Neural crest cell (in vitro differentiated cells): ENCODE results near the gene SPINDOC. TPM values are rescaled to one million over a fixed set of nuclear protein-coding genes. Genes with fewer than 3 reads are reported as not detected.

ENCODE experiments used
- DNase-seq: peaks from one replicate; pipeline ENCODE4 v3.0.0; 2021; ENCODE audit warnings: low read depth, mixed read lengths, low spot score
- H3K27ac Mint-ChIP-seq: one replicate; pipeline ENCODE4 v1.8.0; 2021; ENCODE audit warnings: mild to moderate bottlenecking, mixed read lengths; ENCODE audit not compliant: unreplicated experiment
- H3K27me3 Mint-ChIP-seq: 2 replicates; pipeline ENCODE4 v1.8.0; 2021; ENCODE audit warnings: low read depth, mild to moderate bottlenecking, mixed read lengths
- H3K36me3 Mint-ChIP-seq: 2 replicates; pipeline ENCODE4 v1.8.0; 2021; ENCODE audit warnings: low read depth, mild to moderate bottlenecking, mixed read lengths
- H3K4me1 Mint-ChIP-seq: 2 replicates; pipeline ENCODE4 v1.8.0; 2021; ENCODE audit warnings: mixed read lengths
- H3K4me3 Mint-ChIP-seq: one replicate; pipeline ENCODE4 v1.8.0; 2021; ENCODE audit warnings: mild to moderate bottlenecking, mixed read lengths
- H3K9me3 Mint-ChIP-seq: 2 replicates; pipeline ENCODE4 v1.8.0; 2021; ENCODE audit warnings: mixed read lengths
- CTCF ChIP-seq: fragments of 200-600 bp; sonication (generic); conservative IDR thresholded peaks from 2 replicates; pipeline ENCODE4 v1.5.0; 2021; ENCODE audit warnings: antibody characterized with exemption, mild to moderate bottlenecking
- total RNA-seq: library from RNA; stranded (reverse); gene quantifications from 2 replicates; pipeline ENCODE4 v1.2.1, GENCODE V29; 2021

The SPINDOC gene
- total RNA-seq, 1 donor from 2014 or later: 104 TPM

DNA sequence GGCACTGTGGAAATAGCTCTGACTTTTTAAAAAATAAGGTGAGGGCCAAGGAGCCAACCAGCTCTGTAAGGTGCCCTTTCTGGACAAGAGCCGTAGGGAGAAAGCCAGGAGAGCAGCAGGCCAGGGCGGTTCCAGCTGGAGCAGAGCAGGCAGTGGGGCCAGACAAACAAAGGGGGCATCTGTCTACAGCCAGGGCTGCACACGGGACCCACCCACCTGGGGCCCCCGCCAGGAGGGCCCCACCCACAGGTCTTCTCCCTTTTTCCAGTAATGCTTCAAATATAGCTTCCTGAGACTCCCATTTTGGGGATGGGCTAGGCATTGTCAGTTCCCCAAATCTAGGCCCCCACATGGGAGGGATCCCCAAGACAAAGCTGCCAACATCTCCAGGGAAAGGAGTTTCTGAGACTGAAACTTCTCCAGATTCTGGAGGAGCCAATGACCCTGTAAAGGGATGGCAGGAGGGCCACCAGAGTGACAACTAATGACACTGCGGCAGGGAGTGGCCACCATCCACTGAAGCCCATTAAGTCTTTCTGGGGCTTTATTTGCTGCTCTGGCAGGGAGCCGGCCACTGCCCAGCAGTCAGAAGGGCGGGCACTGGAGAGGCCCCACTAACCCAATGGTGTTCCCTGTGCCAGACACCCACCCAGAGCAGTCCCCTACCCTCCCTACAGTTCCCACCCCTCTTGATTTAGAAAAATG is 46.6 kb upstream of the SPINDOC start:
- peaks cover 3% of the 10 kb centered on the region for H3K36me3 Mint-ChIP-seq
- H3K27ac Mint-ChIP-seq: no peak overlapping the region
- no peaks in the 10 kb centered on the region for H3K9me3 Mint-ChIP-seq
- peaks cover 46% of the 10 kb centered on the region for H3K4me1 Mint-ChIP-seq
- no peak for TF ChIP-seq CTCF
- DNase-seq: no peak
- peaks cover 28% of the 10 kb centered on the region for H3K27me3 Mint-ChIP-seq
- H3K4me3 Mint-ChIP-seq: peak overlapping the region; percentile 96

DNA sequence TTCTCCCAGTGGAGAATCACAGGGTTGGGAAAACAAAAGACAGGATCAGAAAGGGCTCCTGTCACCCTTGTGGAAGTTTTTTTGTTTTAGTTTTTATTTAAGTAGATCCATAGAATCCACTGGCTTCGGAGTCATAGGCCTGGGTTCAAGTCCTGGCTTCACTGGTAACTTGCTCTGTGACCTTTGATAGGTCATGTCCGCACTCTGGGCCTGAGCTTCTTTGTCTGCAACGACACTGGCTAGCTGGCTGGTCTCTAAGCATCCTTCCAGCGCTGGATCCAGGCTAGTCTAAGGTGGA is 46.0 kb upstream of the SPINDOC start:
- peaks cover 25% of the 10 kb centered on the region for H3K27me3 Mint-ChIP-seq
- DNase-seq: no peak
- no peak for TF ChIP-seq CTCF
- H3K27ac Mint-ChIP-seq: peak overlapping the region; percentile 72
- no peaks in the 10 kb centered on the region for H3K36me3 Mint-ChIP-seq
- no peaks in the 10 kb centered on the region for H3K9me3 Mint-ChIP-seq
- H3K4me3 Mint-ChIP-seq: peak overlapping the region; percentile 96
- H3K4me1 Mint-ChIP-seq: peaks cover 42% of the 10 kb centered on the region

GRCh38 chr11:63767565-63768236 is 45.6 kb upstream of the SPINDOC start:
- H3K36me3 Mint-ChIP-seq: no peaks in the 10 kb centered on the region
- no peak for TF ChIP-seq CTCF
- H3K4me1 Mint-ChIP-seq: peaks cover 39% of the 10 kb centered on the region
- DNase-seq: peak; percentile 57
- H3K27me3 Mint-ChIP-seq: peaks cover 26% of the 10 kb centered on the region
- H3K4me3 Mint-ChIP-seq: peak overlapping the region; percentile 96
- no peaks in the 10 kb centered on the region for H3K9me3 Mint-ChIP-seq
- peak overlapping the region; percentile 72 for H3K27ac Mint-ChIP-seq

DNA sequence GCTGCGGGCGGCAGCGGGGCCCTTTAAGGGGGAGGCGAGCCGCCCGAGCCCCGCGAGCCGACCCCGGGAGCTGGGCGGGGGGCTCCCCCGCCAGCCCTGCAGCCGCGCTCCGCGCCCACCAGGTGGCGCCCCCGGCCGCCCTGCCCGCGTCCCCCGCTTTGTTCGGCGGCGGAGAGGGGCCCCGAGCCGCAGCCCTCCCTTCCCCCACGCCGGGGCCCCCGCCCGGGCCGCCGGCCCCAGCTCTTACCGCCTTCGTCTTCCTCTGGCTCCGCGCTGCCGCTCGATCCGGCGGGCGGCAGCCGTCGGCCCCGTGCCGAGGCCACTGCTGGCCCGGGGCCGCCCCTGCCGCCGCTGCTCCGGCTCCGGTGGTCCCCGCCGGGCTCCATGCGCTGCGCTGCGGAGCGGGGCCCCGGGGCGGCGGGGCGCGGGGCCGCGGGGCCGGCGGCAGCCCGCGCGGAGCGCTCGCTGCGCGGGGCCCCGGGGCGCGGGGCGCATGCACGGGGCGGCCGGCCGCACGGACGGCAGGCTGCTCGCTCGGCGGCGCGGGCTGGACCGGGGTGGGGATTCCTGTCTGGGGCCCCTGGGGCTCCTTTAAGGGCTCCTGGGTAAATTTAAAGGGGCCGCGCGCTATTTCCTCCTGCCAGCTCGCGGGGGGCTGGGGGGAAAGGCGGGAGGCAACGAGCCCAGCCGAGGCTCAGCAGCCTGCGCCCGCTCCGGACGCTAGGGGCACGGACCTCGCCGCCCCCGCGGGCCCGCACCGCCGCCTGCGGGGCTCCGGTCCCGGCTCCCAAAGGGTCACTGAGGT is 44.8 kb upstream of the SPINDOC start, which contains the start of gene ZFTA:
ZFTA (minus strand) TSS at position 539 of the 805 bp plus-strand sequence; CDS start at position 386, 153 bp downstream.
- H3K36me3 Mint-ChIP-seq: no peaks in the 10 kb centered on the region
- H3K9me3 Mint-ChIP-seq: no peaks in the 10 kb centered on the region
- H3K4me3 Mint-ChIP-seq: peak within 1 kb of the TSS; percentile 96
- peak within 1 kb of the TSS; percentile 72 for H3K27ac Mint-ChIP-seq
- H3K27me3 Mint-ChIP-seq: peaks cover 26% of the 10 kb centered on the region
- TF ChIP-seq CTCF: peak; percentile 77
- peaks cover 39% of the 10 kb centered on the region for H3K4me1 Mint-ChIP-seq
- DNase-seq: peak; percentile 83

GRCh38 chr11:63769042-63769713 is 44.1 kb upstream of the SPINDOC start:
- Mint-ChIP-seq H3K4me1 (peaks cover 39% of the 10 kb centered on the region), H3K4me3 (no peak overlapping the region), H3K27ac (no peak overlapping the region), H3K36me3 (no peaks in the 10 kb centered on the region), H3K27me3 (peaks cover 26% of the 10 kb centered on the region), H3K9me3 (no peaks in the 10 kb centered on the region)
- peak; percentile 24 for DNase-seq
- TF ChIP-seq CTCF: no peak
